Measurements from ENCODE around the gene PTGS2. TPM values are rescaled to one million over a fixed set of nuclear protein-coding genes. Genes with fewer than 3 reads are reported as not detected.
"Not testable (repeated sequence)": the region's sequence is repeated elsewhere in the genome, so short reads cannot be mapped to it uniquely, and the experiment has no call there.

PTGS2 gene
- total and polyA plus RNA-seq, 9 of the 15 experiments (the other 6 are each of a cell fraction or from before 2014, with no cell fraction given), result 0.01 TPM; not detected in 8

- CTCF ChIA-PET (ENCODE audit: low intra/inter-chr PET ratio); BruUV-seq (replicated peaks); H3K27ac ChIP-seq (ENCODE audit: extremely low read depth, low read depth, low read length); H3K79me2 ChIP-seq (ENCODE audit: control insufficient read depth, insufficient read depth, low read length); H4K20me1 ChIP-seq (replicated peaks; ENCODE audit: control insufficient read depth, insufficient read depth, low read length); H3K9me3 ChIP-seq (replicated peaks; ENCODE audit: control insufficient read depth, insufficient read depth, low read depth, low read length); H3K9me1 ChIP-seq (ENCODE audit: control insufficient read depth, insufficient read depth, low read length); in situ Hi-C loops (cut with MboI); FAIRE-seq; H3K4me1 ChIP-seq (replicated peaks in 1 of 2; ENCODE audit: control insufficient read depth in 2 of 2, insufficient read depth in 2 of 2, low read length in 2 of 2); intact Hi-C loops (cut with micrococcal nuclease); H3K27me3 ChIP-seq (ENCODE audit: control insufficient read depth in 2 of 2, insufficient read depth in 2 of 2, low read length in 2 of 2); H2AFZ ChIP-seq (ENCODE audit: low read depth, low read length); ATAC-seq; DNase-seq (ENCODE audit: extremely low read depth in 1 of 4, low spot score in 3 of 4); H3K36me3 ChIP-seq (ENCODE audit: control insufficient read depth, insufficient read depth, low read length); H3K9ac ChIP-seq (ENCODE audit: insufficient read depth in 1 of 2, low read depth in 2 of 2, low read length in 2 of 2); H3K4me3 ChIP-seq; H3K4me2 ChIP-seq (ENCODE audit: insufficient read depth, low read length): not testable (repeated sequence)
- TF ChIP-seq ZNF12 (CRISPR knock-in tag; IDR thresholded peaks at IDR 0.05), result 0 out of 2 replicates have a peak, but pooled peaks have one; percentile 81
- POLR2A ChIA-PET, result interaction anchor here (0.6 kb wide), 1 partner anchor 35 kb away, joined by 3 read pairs; no protein-coding TSS in a partner anchor
- WGBS (ENCODE audit: insufficient coverage, low coverage, missing lambda C conversion rate), result 2% methylated on average over 8 of the region's 8 CpGs
These were observed 16.0 kb downstream of the PTGS2 start for GRCh38 chr1:186664217-186664616.

GRCh38 chr1:186662752-186663151 lies 17.5 kb downstream of the PTGS2 start:
- H3K9me3 ChIP-seq (replicated peaks; ENCODE audit: control insufficient read depth, insufficient read depth, low read depth, low read length), result no peaks in the 10 kb centered on the region
- H3K36me3 ChIP-seq (ENCODE audit: control insufficient read depth, insufficient read depth, low read length), result no peaks in the 10 kb centered on the region
- H3K79me2 ChIP-seq (ENCODE audit: control insufficient read depth, insufficient read depth, low read length), result no peaks in the 10 kb centered on the region
- no peak for DNase-seq (ENCODE audit: extremely low read depth in 1 of 4, low spot score in 3 of 4)
- no peak overlapping the region for H3K4me3 ChIP-seq
- ChIA-PET POLR2A (no interaction called here), CTCF (ENCODE audit: low intra/inter-chr PET ratio) (no interaction called here)
- ATAC-seq, result no peak
- intact Hi-C loops (cut with micrococcal nuclease), result no loop called here
- no peaks in the 10 kb centered on the region for H4K20me1 ChIP-seq (replicated peaks; ENCODE audit: control insufficient read depth, insufficient read depth, low read length)
- H3K4me2 ChIP-seq (ENCODE audit: insufficient read depth, low read length), result no peak overlapping the region
- H3K9ac ChIP-seq (ENCODE audit: insufficient read depth in 1 of 2, low read depth in 2 of 2, low read length in 2 of 2), result no peak overlapping the region
- in situ Hi-C loops (cut with MboI), result no loop called here
- no TSS peak for BruUV-seq (replicated peaks)
- no peak for FAIRE-seq
- H2AFZ ChIP-seq (ENCODE audit: low read depth, low read length), result no peak overlapping the region
- H3K27me3 ChIP-seq (ENCODE audit: control insufficient read depth in 2 of 2, insufficient read depth in 2 of 2, low read length in 2 of 2), result no peaks in the 10 kb centered on the region
- H3K9me1 ChIP-seq (ENCODE audit: control insufficient read depth, insufficient read depth, low read length), result no peaks in the 10 kb centered on the region
- H3K4me1 ChIP-seq (replicated peaks in 1 of 2; ENCODE audit: control insufficient read depth in 2 of 2, insufficient read depth in 2 of 2, low read length in 2 of 2), result no peaks in the 10 kb centered on the region
- H3K27ac ChIP-seq (ENCODE audit: extremely low read depth, low read depth, low read length), result no peak overlapping the region
- TF ChIP-seq THRA (IDR thresholded peaks at IDR 0.05) (no peak), SUPT5H (IDR thresholded peaks at IDR 0.05) (no peak), SNIP1 (IDR thresholded peaks at IDR 0.05; ENCODE audit: low read depth) (no peak), ARID2 (IDR thresholded peaks at IDR 0.05) (no peak), CBX5 (IDR thresholded peaks at IDR 0.05; ENCODE audit: borderline replicate concordance, low read depth) (no peak), ZNF280B (CRISPR knock-in tag; IDR thresholded peaks at IDR 0.05) (no peak), KDM4B (IDR thresholded peaks at IDR 0.05; ENCODE audit: borderline replicate concordance in 2 of 2, low read depth in 1 of 2) (no peak), ZBTB1 (CRISPR knock-in tag; IDR thresholded peaks at IDR 0.05; ENCODE audit: borderline replicate concordance, low read depth) (no peak), ZC3H4 (CRISPR knock-in tag; IDR thresholded peaks at IDR 0.05; ENCODE audit: borderline replicate concordance) (no peak), SREBF1 (IDR thresholded peaks at IDR 0.05; ENCODE audit: borderline replicate concordance, low read depth, low read length) (no peak)
